ENCODE measurements around the gene SDF4.

Gene SDF4

DNA sequence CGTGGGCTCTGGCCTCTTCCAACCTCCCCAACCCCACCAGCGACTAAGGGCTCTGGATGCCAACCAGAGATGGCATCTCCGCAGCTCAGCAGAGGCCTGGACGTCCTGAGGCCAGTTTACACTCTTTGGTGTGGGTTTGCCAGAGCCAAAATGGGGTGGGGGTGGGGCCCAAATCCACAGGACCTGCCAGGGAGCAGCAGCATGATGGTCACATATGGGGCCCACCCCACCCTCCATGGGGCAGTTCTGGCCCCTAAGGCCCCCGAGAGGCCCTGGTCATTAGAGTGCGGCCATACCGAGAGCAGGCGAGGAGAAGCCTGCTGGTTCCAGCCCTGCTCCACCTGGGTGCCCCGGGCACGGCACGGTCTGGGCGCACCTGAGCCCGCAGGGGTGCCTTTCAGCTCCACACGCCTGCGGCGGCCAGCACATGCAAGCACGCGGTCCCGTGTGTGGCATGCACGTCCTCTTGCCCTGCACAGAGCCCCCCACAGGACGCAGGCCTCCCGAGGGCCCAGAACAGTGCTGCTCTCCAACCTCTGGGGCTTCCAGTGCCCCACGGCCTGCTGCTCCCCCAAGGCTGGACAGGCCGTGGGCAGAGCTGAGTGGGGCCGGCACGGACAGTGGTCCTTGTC lies 9.9 kb upstream of the SDF4 start:
- no peak for DNase-seq (ENCODE audit: low read depth)
- TF ChIP-seq, protein P1, sequence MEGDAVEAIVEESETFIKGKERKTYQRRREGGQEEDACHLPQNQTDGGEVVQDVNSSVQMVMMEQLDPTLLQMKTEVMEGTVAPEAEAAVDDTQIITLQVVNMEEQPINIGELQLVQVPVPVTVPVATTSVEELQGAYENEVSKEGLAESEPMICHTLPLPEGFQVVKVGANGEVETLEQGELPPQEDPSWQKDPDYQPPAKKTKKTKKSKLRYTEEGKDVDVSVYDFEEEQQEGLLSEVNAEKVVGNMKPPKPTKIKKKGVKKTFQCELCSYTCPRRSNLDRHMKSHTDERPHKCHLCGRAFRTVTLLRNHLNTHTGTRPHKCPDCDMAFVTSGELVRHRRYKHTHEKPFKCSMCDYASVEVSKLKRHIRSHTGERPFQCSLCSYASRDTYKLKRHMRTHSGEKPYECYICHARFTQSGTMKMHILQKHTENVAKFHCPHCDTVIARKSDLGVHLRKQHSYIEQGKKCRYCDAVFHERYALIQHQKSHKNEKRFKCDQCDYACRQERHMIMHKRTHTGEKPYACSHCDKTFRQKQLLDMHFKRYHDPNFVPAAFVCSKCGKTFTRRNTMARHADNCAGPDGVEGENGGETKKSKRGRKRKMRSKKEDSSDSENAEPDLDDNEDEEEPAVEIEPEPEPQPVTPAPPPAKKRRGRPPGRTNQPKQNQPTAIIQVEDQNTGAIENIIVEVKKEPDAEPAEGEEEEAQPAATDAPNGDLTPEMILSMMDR (conservative IDR thresholded peaks at IDR 0.05; ENCODE audit: low read length), result no peak

DNA sequence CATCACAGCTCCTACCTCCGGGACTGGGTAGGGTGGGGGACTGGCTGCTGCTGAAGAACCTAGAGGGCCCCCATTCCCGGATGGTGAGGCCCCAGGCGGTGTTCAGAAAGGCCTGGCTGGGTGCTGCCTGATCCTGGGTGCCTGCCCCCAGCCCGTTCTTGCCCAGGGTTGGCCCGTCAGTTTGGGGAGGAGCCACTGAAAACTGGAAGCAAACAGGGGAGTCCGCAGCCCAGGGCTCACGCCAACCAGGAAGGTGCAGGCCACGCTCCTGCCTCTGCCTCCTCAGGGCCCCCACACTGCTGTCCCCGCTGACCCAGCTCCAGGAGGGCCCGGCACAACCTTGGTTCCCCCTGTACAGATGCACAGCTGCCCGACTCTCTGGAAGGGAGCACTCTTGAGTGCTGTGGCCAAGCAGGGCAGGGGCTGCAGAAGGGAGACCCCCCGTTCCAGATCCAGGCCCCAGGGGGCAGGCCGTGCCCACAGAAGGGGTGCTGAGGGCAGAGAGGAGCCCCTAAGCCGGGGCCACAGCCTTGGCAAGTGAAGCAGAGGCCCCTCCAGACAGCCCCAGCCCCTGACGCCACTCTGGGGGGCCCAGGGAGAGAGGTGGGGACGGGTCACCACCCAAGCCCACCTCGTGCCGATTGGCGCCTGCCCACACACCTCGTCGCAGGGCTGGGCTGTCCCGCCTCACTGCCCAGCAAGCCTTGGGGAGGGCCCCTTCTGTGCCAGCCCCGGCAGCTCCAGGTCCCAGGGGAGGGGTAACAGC lies 9.2 kb upstream of the SDF4 start:
- TF ChIP-seq, protein P1 (conservative IDR thresholded peaks at IDR 0.05; ENCODE audit: low read length), result no peak
- no peak overlapping the region for H3K4me3 ChIP-seq (ENCODE audit: low read length)
- DNase-seq (ENCODE audit: low read depth), result no peak

More for the DNA sequence above, 9.9 kb upstream of the SDF4 start:
- H3K4me3 ChIP-seq (ENCODE audit: low read length), result no peak overlapping the region

DNA sequence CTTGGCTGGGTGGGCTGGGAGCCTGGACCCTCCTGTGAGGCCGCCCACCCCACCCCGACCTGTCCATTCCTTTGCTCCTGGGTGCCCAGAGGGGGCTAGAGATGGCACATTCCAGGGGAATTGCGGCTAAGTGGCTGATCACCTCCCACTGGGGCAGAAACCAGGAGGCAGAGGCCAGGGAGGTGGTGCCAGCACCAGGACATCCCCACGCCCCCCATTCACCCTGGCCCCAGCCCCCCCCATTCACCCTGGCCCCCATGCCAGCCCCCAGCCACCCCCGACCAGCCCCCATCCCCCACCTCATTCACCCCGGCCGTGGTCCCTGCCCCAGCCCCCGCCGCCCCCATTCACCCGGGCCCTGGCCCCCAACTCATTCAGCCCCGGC lies 8.5 kb upstream of the SDF4 start:
- TF ChIP-seq, protein P1 (conservative IDR thresholded peaks at IDR 0.05; ENCODE audit: low read length), result no peak
- no peak overlapping the region for H3K4me3 ChIP-seq (ENCODE audit: low read length)
- no peak for DNase-seq (ENCODE audit: low read depth)

DNA sequence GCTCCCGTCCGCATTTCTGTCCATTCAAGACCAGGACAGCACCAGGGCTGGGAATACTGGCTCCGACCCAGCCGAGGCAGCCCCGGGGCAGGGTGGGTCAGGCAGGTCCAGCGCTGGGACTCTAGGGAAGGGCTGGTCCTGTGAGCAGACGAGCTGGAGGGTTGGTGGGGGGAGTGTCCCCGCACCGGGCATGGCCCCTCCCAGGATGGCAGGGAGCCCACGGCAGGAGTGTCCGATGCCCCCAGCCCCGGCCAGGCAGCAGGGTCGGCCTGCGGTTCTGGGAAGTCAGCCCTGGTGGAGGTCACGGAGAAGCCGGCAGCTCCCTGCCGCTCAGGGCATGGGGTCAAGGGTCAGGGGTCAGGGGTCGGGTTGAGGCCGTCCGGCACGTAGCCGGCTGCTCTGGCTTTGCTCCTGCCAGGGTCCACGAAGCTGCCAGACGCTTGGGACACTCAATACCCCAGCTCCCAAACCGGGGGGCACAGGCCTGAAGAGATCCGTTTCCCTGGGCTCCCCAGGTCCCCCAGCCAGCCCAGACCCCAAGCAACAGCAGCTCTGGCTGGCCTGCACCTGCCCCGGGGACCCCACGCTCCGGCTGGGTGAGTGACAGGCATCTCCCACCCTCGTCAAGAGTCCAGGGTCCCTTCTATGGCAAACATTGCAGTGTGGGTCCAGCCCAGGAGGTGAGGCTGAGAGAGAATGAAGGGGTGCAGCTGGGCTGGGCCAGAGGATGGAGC lies 8.0 kb upstream of the SDF4 start:
- TF ChIP-seq, protein P1 (conservative IDR thresholded peaks at IDR 0.05; ENCODE audit: low read length), result no peak
- DNase-seq (ENCODE audit: low read depth), result no peak
- no peak overlapping the region for H3K4me3 ChIP-seq (ENCODE audit: low read length)

DNA sequence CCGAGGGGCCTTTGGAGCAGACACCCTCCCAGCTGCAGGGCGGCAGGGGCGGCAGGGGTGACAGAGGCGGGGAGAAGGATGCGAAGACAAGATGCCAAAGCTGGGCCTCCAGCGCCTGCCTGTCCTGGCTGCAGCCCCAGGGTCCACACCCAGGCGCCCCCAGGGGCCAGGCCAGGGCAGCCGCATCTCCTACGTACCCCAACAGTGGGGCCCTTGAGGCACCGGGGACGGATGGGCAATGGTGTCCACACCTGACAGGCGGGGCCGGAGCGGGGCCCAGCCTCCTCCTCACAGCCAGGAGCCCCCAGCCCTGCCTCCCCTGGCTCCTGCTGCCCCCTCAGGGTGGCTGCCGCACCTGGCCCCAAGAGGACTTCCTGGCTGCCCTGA lies 7.4 kb upstream of the SDF4 start:
- DNase-seq (ENCODE audit: low read depth), result no peak
- H3K4me3 ChIP-seq (ENCODE audit: low read length), result no peak overlapping the region
- TF ChIP-seq, protein P1 (conservative IDR thresholded peaks at IDR 0.05; ENCODE audit: low read length), result no peak

DNA sequence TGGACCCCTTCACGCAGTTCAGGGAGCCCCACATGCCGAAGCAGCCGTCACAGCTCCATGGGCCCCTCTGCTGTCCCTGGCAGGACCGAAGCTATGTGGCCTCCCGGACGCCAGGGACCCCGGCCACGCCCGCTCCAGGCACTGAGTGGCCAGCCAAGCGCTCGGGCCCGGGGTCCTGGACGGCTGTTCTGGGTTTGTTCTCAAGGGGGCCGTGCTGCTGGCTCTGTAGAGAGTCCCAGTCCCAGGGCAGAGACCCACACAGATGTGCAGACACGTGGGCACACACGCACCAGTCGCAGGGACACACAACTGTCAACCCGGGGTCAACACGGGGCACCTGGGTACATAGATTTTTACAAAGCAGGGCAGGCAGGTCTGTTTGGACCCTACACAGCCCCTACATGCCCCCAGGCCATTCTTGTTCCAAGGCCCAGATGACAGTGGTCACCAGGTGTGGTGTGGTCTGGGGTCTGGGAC lies 6.9 kb upstream of the SDF4 start:
- TF ChIP-seq, protein P1 (conservative IDR thresholded peaks at IDR 0.05; ENCODE audit: low read length), result no peak
- no peak for DNase-seq (ENCODE audit: low read depth)
- no peak overlapping the region for H3K4me3 ChIP-seq (ENCODE audit: low read length)

All from AG10803 (cell line).